ENCODE measurements around the gene COA8. TPM values are rescaled to one million over a fixed set of nuclear protein-coding genes. Genes with fewer than 3 reads are reported as not detected.

Gene COA8
- total and polyA plus RNA-seq, 2 of the 4 experiments (the other 2 are of a cell fraction): 12.2 to 21.1 TPM

DNA sequence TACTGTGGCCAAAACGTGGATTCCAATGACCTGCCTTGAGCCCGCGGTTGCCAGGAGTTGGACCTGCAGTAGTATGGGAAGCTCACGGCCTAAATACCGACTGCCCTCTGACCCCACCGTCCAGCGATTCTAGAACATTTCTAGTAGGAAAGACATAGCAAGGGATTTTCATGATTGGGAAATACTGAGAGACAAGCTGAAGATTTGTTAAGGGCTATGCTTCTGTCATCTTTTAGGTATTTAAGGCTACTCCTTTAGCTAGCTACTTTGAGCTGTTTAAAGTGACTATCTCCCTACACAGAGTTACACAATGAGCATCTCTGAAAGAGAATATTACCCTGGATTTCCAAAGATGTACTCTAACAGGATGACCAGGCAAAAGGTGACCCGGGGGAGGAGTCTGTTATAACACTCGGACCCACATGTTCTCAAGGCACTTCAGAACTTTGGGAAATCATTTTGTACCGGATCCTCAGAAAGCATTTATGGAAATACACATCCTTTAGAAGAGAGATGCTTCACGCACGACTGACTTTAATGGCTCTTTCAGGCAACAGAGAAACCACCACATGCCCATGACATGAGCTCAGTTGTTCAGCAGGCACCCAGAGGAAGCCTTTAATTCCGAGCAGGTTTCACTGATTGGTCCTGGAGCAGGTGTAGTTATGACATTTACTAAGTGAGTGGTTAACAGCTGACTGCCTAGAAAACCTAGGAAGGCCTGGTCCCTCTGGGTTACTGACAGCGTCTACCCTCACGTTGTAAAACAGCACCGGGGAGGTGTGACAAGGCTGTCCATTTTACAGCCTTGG is 4.5 kb upstream of the COA8 start:
- peaks cover 22 to 62% of the 10 kb centered on the region in 2 experiments for H3K79me1 ChIP-seq (ENCODE audit: low read depth in 1 of 2, low read length in 2 of 2)
- H3K36me3 ChIP-seq (ENCODE audit: control insufficient read depth, insufficient read depth, low read length): peaks cover 15% of the 10 kb centered on the region
- 95% methylated on average over 6 of the region's 16 CpGs; no CpG with 5 or more reads in 1 of the 2 experiments for WGBS, 2 experiments (ENCODE audit: extremely low coverage in 2 of 2, insufficient read length in 1 of 2)
- no peak overlapping the region for H3K4me3 ChIP-seq (ENCODE audit: insufficient read depth, low read depth, low read length)
- no peak overlapping the region for H3K56ac ChIP-seq (ENCODE audit: extremely low read depth, insufficient read depth, low read length)
- H3K4ac ChIP-seq (ENCODE audit: low read depth, low read length): peak overlapping the region; percentile 6; the same call in 1 of the 2 replicates
- 0 out of 2 replicates have a peak overlapping the region, but pooled peaks have one; percentile 20 for H2AK5ac ChIP-seq (ENCODE audit: low read depth, low read length)
- peaks cover 61% of the 10 kb centered on the region for H4K20me1 ChIP-seq (ENCODE audit: insufficient read depth, low read length)
- BruUV-seq (replicated peaks): no TSS peak
- peak overlapping the region; percentile 86 for H2AK9ac ChIP-seq (replicated peaks; ENCODE audit: low read depth, low read length, poor library complexity)
- DNase-seq: peak; percentile 83
- H4K8ac ChIP-seq (ENCODE audit: low read depth in 2 of 2, low read length in 2 of 2): no peak overlapping the region
- dilution Hi-C loops (cut with HindIII; ENCODE audit: low sequenced_read_pairs, unreplicated experiment): no loop called here
- ChIA-PET CTCF (no interaction called here), POLR2A (ENCODE audit: unreplicated experiment) (interaction anchor here (0.5 kb wide), 1 partner anchor 832 kb away, joined by 3 read pairs; no protein-coding TSS in a partner anchor)
- H3K9me3 ChIP-seq (ENCODE audit: control insufficient read depth, insufficient read depth, low read length): no peaks in the 10 kb centered on the region
- TF ChIP-seq RAD21 (IDR thresholded peaks at IDR 0.05; ENCODE audit: low read length) (no peak), MXI1 (IDR thresholded peaks at IDR 0.05; ENCODE audit: borderline replicate concordance, low read depth, low read length) (no peak), NFE2L2 (IDR thresholded peaks at IDR 0.05; ENCODE audit: low read depth, low read length) (peak; percentile 27; the same call in 1 of the 2 replicates), MAFK (IDR thresholded peaks at IDR 0.05; ENCODE audit: low read depth, low read length) (no peak), CTCF (conservative IDR thresholded peaks at IDR 0.05; ENCODE audit: low read depth, low read length) (no peak), MAZ (IDR thresholded peaks at IDR 0.05; ENCODE audit: borderline replicate concordance, low read depth, low read length) (no peak), CEBPB (IDR thresholded peaks at IDR 0.05; ENCODE audit: low read depth, low read length) (peak; percentile 91), SMC3 (IDR thresholded peaks at IDR 0.05; ENCODE audit: low read depth, low read length) (no peak)
- H2BK5ac ChIP-seq (ENCODE audit: low read depth, low read length, poor library complexity, severe bottlenecking): peak overlapping the region; percentile 54
- H2BK120ac ChIP-seq (ENCODE audit: low read depth, low read length): no peak overlapping the region
- in situ Hi-C loops (cut with MboI; ENCODE audit: low sequenced_read_pairs): no loop called here
- H4K91ac ChIP-seq (ENCODE audit: insufficient read depth, low read depth, low read length): no peak overlapping the region; the same call in 1 of the 2 replicates
- intact Hi-C loops (cut with micrococcal nuclease): no loop called here
- no peak overlapping the region for H3K14ac ChIP-seq (replicated peaks; ENCODE audit: low read depth, low read length)
- no peak overlapping the region; the same call in 1 of the 2 replicates for H4K5ac ChIP-seq (ENCODE audit: low read depth, low read length)
- no peaks in the 10 kb centered on the region for H3K27me3 ChIP-seq (ENCODE audit: control insufficient read depth, insufficient read depth, low read length)
- peak overlapping the region; percentile 53 for H3K27ac ChIP-seq (ENCODE audit: insufficient read depth, low read length)
- 0 out of 2 replicates have a peak overlapping the region, but pooled peaks have one; percentile 20 for H3K23ac ChIP-seq (ENCODE audit: low read depth, low read length)
- no peak overlapping the region; the same call in 2 of the 3 replicates for H2BK15ac ChIP-seq (ENCODE audit: low read depth, low read length)
- H3K9ac ChIP-seq (ENCODE audit: low read depth, low read length): no peak overlapping the region
- peak; percentile 13 for ATAC-seq (ENCODE audit: low read depth)
- H2BK20ac ChIP-seq (ENCODE audit: low read depth, low read length): no peak overlapping the region
- H3K18ac ChIP-seq (ENCODE audit: low read depth, low read length): no peak overlapping the region
- no peak overlapping the region for H2AFZ ChIP-seq (replicated peaks; ENCODE audit: low read length, poor library complexity)
- H3K4me1 ChIP-seq (ENCODE audit: control insufficient read depth, insufficient read depth, low read length): peaks cover 16% of the 10 kb centered on the region
- peaks cover 3% of the 10 kb centered on the region; the same call in 1 of the 2 replicates for H3K9me1 ChIP-seq (ENCODE audit: insufficient read depth, low read length)
- peak overlapping the region; percentile 48 for H3K4me2 ChIP-seq (ENCODE audit: low read depth, low read length)
